ENCODE results near the gene TMEM54.

The TMEM54 gene

DNA sequence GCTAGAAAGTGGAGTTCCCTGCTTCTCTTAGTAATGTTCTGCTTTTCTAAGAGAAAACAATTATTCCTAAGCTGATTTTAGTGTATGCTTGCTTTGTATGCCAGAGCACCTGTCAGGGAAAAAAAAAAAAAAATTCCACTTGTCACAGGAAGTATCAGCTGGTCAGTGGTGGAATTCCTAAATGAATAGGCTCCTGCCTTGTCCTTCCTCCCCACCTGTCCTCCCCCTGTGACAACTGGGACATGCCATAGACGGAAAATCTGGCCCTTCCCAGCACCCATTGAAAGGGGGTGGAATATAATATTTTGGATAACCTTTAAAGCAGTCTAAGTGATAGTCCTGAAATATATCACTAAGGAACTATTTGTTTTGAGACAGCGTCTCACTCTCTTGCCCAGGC is 41.3 kb downstream of the TMEM54 start:
- no peak for DNase-seq

DNA sequence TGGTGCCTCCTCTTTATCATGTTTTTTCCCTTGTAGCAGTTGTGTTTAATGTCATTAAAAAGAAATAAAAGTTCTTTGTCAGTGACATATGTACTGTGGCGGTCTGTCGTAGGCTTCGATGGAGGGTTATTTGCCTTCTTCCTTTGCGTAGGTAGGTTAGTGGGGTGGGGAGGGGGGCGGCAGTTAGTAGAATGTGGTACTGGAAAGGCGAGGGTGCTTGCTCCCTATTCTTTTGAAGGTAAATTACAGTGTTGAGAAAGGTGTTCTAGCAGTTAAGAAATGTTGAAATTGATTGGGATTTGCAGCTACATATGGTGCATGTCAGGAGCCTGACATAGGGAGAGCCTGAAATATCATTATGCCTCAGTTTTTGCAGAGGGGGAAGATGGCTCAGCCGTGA is 42.4 kb downstream of the TMEM54 start:
- no peak for DNase-seq

DNA sequence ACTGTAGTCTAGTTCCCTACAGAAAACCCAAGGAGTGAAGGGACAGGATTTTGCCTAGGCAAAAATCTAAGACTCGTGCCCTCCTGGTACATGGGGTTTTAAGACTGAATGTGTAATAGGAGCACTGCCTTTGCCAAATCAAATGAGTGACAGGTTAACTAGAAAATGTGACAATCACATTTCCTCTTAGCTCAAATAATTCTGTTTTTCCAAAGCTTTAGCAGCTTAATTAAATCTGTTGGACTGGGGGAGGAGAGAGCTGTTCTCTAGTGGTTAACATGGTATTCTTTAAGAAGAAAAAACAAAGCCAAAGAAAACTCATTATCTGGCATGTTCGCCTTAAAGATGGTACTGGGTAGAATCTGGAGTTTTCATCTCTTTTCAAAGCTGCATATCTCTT is 43.1 kb downstream of the TMEM54 start:
- no peak for DNase-seq

DNA sequence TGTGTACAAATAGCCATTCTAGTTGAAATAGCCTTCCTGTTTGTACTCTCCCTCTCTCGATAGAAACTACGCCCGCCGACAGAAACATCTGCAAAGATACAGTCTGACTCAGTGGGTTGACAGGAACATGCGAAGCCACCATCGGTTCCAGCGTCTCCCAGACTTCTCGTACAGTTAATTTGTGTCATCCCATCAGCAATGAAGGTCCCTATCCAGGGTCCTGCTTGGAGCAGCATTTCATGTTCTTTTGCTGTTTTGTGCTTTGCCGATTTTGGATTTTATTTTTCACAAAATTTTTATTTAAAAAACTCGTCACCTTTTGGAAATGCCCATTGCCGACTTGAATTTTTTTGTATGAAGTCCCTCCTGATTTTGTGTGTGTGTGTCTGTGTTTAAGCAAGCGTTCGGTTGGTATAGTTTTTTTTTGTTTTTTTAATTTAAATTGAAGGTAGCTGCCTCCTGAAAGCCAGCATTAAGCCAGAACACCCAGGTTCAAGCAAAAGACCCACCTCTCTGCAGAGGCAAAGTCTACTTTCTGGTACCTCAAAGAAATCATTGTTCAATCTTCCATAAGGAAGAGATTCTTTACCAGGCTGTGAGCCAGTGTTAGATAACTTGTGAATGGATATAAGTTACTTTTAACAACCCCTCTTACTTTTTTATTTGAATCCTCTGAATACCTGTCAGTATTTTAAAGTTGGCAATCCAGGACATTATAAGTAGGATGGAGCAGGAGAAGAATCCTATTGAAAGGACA is 45.1 kb downstream of the TMEM54 start:
- DNase-seq, result no peak

DNA sequence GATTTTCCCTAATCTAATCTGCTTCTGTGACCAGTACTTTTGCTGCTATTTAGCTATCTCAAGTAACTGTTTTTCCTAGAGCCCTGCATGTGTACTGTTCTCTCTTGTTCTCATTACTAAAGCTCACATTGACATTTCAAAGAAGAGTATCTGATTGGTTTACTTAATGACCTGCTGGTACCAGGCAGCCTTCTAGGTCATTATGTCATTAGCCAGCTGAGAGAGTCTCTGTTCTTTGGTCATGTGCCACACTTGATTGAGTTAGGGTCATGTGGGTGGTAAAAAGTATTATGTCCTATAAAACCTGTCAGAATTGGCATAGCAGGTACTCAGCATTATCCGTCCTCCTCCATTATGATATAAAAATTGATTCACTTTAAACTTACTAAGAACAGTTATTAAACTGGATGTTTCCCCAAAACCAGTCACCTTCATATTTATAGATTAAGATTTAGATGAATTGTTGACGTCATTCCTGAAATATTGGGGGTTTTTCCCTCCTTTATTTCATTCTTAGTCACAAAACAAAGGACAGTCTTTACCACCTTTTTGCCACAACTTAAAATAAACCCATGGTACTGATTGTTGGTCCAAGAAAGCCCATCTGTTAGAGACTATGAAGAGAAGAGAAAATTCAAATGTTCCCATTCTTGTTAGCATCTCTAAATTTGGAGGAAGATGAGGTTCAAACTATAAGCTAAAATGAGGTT is 52.7 kb downstream of the TMEM54 start:
- DNase-seq, result peak; percentile 12

Measured in NCI-H2227 treated with DMSO at 0.1 percent for 48 hours (cell line).